ENCODE measurements around the gene OVCH1.

- TF ChIP-seq CTCF (IDR thresholded peaks at IDR 0.05) (no peak), POLR2A (IDR thresholded peaks at IDR 0.05) (no peak)
Observed at GRCh38 chr12:29425722-29426121, 71.8 kb downstream of the OVCH1 start.

Data from testis (tissue), 2 donors.